Fibroblast of skin of back (primary cell): ENCODE measurements around the gene NTM.
"Not testable (repeated sequence)": the region's sequence is repeated elsewhere in the genome, so short reads cannot be mapped to it uniquely, and the experiment has no call there.

Source experiments
- DNase-seq: peaks from one replicate; pipeline ENCODE4 v3.0.0-alpha.2; 2013

NTM gene

DNA sequence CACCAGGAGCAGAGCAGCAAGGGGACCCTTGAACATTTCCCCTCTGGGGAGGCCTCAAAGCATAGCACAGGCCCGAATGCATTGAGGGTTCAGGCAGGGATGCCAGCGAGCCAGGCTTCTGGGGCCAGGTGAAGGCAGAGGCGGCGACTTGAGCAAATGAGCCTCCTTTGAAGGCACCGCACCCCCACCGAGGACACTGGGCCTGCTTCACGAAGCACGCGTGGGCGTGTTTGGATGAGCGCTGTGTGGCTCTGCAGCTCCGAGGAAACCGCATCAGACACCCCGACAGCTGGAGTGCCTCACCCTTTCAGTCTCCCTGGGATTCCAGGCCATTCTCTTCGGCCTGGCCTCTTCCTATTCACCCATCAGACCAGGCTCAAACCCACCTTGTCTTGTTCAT is 301.8 kb downstream of the NTM start:
- DNase-seq, result no peak

DNA sequence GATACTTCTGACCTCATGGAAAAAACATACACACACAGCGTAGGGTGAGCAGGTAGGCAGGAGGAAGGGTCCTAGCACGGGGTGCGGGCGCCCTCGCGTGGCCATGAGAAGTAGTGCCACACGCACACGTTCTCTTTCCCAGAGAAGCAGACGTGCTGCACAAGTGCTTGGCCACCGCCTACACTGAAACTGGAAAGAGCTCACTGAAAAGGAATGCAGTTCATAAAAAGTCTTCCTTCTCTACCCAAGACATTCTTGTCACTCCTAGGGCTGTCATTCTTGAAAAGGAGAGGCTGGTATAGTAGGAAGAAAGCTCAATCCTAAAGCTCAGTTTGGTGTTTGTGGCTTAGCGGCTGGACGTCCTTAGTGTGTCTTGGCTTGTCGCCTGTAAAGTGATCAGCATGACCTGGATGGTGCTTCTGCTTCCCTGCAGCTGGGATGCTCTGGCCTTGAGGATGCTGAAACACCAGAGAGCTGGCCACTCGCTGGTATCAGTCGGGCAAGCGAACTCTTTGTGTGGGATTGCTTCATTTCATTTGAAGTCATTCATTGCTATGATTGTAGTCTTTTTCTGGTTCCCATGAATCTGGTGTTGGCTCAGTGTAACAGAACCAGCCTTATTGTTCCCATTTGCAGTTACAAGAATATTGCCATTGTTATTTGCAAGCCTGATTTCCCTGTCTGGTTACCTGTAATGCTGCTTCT is 303.8 kb downstream of the NTM start:
- DNase-seq, result peak; percentile 92

DNA sequence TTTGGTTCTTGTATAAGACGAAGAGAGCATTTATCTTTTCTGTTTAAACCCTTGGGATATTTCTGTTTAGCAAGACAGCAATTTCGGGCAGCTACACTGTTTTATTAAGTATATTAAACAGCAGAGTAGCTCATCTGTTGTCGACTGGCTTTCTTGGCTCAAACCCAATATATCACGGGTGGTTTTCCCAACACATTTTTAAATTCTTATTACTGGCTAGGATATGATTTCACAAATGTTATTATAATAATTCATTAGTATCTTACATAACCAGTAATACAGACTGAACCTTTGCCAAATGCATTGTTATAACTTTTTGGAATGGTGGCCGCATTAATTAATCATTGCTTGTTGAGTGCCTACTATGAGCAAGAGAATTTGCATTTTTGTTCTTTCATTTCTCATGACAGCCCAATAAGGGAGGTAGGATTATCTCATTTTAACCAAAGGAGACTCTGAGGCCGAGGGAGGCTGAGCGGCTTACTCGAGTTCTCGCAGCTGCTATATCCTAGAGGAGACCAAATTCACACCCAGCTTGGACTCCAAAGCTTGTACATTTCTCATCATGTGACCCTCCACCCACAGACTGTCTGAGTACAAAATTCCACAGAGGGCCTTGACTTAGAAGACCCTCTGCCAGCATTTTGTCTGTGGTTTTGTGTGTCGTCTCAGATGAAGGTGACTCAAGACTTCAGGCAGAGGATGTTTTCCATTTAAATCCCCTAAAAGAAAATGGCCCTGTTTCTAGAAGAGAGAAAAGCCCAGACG is 304.9 kb downstream of the NTM start:
- DNase-seq, result peak; percentile 74

DNA sequence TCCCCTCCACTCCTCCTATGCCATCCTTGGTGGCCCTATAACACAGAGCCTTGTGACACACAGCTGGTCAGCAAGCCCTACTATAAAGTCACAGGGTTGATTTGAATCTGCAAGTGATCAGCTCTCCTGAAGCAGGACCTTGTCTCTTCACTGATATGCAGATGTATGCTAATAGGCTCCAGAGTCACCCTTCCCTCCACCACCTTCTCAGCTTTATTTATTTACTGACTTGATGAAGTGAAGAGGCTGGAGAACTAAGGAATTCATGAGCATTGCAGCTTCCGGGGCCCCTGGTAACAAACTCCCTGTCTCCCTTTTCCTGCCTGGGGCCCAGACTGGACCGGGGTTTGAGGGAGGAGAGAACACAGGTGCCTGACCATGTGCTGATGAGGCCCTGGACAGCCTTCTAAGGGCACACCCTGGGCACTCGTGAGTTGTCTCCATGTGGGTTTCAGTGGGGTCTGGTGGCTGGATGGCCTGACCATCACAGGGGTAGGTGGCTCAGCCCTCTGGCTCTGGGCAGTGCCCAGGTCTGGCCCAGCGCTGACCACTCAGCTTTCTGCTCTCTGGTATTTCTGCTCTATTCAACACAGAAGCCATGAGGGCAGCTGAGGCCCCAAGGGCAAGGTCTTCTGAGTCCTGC is 307.5 kb downstream of the NTM start:
- no peak for DNase-seq

DNA sequence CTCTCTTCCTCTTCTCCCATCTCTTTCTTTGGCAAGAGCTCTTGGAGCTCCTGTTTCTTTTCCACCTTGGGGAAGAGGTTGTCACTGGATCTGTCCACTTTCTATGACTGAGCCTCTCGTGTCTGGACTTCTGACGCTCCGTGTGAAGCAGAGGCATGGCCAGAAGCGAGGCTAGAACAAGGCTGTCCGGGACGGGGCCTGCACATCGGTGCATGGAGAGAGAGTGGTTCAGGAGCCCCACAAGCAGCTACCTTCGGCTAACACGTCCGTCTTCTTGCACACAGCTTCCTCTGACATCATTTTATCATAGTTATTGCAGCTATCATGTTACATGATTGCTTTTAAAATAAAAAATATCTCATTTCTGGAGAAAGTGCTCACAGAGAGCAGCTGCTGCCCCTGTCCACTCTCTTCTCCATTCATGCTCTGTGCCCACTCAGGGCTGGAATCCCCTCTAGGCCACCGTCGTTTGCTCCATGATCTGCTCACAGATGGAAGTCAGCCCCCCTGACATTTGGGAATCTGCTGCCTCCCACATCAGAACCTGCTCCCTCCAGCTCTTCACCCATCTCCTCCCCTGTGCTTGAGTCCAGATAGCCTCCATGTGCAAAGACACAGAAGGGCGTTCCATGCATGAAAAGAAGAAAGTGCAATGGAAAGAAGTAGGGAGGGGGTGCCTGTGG is 308.4 kb downstream of the NTM start:
- no peak for DNase-seq

DNA sequence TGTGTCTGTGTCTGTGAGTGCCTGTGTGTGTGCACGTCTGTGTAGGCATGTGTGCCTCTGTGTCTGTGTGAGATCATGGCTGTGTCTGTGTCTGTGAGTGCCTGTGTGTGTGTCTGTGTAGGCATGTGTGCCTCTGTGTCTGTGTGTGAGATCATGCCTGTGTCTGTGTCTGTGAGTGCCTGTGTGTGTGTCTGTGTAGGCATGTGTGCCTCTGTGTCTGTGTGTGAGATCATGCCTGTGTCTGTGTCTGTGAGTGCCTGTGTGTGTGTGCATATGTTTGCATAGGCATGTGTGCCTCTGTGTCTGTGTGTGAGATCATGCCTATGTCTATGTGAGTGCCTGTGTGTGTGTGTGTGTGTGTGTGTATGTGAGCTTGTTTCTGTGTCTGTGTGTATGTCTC is 310.0 kb downstream of the NTM start:
- not testable (repeated sequence) for DNase-seq

DNA sequence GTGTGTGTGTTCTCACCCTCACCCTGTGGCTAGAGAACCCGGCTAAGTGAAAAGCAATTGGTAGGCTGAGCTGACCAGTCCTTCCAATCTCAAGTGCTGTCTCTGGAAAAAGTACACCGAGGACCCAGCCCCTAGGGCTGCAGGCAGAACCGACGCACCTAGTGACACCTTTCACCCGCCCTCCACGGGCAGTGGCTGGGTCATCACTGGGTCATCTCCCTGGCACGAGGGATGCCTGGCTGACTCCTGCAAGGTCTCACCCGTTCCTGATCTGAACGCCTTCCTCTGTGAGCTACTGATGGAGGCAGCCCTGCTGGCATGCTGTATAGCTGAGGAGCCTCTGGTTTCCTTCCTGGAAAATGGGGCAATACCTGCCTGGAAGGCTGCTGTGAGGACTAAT is 311.5 kb downstream of the NTM start:
- no peak for DNase-seq

DNA sequence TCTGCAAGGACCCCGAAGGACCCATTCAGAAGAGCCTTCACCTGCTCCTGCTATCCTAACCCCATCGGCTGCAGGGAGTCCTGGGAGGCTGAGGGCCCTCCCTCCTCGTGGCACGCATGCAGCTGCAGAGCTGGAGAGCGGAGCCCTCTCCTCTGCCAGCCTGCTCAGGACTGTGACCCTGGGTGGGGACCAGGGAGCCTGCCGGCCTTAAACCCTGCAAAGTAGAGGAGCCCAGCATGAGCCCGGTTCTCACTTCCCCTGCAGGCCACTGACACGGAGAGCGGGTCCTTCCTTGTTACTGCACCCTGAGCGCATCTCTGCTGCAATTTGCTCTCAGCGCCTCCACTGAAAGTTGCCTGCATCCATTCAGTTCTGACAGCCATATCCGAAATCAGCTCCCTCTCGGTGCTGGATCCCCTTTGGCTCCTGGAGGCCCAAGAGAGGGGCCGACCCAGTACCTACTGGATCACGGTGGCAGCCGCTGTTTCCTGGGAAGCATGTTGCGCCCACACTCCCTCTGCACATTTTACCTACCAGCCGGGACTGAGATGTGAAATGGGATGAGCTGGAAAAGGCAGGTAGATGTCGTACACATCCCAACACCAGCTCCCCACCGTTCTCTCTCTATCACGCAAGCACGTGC is 312.1 kb downstream of the NTM start:
- no peak for DNase-seq

DNA sequence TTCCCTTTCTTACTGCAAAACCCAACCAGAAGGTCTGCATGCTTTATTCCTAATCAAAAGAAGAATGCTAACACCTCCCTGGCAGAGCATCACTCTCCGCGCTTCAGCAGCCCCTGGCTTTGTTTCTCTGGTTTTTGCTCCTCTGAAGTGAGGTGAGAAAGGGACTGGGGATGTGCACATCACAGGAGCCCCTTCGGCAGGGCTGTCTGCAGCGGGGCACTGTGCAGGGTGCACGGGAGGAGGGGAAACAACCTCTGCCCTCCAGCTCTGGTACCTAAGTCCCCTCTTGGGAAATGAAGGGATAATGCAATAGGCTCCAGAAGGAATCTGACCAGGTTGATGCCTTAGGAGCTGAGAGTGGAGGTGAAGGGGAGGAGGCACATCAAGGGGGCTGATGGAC is 312.7 kb downstream of the NTM start:
- no peak for DNase-seq

DNA sequence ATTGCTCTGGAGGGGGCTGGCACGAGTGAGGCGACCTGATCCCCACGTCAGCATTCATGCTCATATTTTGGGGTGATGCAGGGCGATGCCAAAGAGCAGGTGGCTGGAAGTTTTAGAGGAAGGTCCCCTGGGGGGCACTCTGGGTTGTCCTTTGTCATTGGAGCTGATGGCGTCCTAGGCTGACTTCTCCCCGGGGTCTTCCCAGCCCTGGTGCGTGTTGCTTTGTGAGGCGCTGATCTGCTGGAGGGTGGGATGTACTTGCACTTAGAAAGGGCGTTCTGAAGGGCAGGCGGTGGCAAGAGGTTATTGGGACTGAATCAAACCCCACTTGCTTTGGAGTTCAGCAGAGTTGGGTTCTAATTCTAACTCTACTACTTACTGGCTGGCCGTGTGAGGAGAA is 313.3 kb downstream of the NTM start:
- DNase-seq, result no peak

DNA sequence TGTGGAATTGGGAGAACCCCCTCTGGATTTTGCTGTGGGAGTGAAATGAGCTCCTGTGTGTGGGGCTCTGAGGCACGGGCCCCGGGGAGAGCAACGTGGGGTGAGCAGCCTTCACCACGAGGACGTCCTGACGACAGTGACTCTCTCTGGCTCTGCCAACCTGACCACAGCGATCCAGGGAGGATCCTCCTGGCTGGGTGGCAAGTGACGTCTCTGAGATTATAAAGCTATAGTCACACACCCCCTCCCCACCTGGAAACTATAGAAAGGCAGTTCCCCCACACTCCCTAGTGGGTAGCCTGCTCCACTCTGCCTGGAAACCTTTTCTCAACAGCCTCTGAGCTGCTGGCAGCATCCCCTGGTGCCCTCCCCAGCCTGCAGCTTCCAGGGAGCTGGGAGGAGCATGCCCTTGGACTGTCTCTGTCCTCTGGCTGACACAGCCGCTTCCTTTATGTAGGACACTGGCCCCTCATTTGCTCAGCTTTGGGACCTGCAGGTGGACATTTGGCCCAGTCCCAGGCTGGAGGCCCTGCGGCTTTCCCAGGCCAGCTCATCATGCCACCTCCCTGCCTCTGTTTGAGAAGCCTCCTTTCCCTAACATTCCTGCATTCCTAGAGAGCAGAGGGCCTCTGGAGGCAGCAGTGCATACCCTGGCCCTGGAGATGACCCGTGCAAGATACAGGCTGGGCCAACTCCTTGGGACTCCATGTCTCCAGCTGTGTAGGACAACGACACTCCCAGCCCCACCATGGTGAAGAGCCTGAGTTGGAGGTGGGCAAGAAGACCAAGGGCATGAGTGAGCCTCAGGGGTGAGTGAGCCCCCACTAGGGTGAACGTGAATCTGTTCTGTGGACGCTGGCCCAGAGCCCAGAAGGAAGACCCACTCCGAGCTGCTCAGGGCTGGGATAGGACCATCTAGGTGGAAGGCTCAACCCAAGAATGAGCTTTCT is 314.0 kb downstream of the NTM start:
- no peak for DNase-seq

DNA sequence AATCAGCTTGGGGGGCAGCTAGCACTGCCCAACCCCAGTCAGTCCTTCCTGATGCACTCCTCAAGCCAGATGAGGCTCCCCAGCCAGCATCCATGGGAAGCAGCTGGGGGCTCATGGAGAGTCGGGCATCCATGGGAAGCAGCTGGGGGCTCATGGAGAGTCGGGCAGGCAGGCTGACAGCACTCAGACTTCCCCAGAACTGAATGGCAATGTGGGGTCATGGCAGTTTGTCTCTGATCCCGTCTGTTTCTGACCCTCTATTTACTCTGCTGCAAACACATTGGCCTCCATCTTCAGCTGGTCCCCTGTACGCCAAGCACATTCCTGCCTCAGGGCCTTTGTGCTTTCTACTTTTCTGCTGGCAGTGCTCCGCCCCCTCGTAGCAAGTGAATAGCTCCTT is 314.8 kb downstream of the NTM start:
- no peak for DNase-seq

DNA sequence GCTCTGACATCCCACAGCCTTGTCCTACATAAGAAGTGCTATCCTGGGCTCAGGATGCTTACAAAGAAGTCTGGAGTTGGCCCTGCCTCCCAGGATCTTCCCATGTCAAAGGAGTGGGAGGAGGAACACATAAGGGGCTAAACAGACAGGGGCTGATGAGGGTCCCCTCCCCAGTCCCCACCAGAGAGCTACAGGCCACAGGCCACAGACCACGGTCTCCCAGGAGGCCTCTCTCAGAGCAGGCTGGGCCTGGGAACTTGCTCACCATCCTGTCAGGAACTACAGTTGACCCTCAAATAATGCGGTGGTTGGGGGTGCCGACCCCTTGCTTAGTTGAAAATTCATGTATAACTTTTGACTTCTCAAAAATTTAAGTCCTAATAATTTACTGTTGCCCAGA is 315.5 kb downstream of the NTM start:
- DNase-seq, result no peak

DNA sequence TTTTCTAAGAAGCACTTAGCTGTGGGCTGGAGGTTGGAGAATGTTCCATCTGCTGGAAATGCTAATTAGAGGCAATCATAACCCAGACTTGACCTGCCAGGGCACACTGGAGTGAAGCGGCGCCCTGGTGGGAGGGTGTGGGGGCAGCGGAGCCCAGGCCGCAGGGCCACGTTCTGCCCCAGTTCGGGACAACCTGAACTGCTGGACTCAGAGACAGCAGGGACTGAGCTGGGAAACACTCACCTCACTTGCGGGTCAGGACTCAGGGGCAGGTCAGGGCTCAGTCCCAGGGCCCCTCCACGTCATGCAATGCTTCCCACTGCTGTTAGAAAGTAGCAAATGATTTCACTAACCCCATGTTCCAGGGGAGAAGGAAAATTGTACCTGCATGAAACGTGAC is 316.4 kb downstream of the NTM start:
- DNase-seq, result no peak

DNA sequence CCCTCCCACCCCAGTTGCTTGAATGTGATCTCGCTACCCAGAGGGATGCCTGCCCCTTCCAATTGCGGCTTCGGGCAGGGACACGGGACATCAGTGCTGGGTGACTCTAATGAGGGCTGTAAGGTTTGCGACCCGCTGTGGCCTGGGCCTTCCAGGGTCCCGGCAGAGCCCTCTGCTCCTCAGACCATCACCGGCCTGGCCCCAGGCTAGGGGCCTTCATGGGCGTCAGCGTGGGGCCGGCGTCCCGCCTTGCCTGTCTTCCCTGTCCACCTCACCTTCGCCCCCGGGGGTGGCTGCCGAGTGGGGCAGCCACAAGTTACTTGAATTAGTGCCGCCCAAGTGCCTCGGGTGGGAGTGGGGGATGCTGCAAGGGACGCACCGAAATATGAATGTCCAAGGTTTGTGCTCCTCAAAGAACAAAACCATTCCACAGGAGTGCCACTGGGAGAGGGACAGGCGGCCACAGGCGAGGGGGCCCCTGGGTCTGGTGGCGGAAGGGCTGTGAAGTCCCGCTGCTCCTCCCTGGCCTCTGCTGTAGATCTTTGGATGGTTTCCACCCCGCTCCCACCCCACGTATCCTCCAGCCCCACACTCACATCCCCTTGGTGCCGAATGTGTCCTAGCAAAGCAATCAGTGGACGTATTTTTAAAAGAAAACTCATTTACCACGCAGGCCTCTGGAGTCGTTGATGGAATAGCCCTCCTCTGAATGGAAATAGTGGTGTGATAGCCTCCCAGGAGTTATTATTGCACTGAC is 317.1 kb downstream of the NTM start:
- no peak for DNase-seq

DNA sequence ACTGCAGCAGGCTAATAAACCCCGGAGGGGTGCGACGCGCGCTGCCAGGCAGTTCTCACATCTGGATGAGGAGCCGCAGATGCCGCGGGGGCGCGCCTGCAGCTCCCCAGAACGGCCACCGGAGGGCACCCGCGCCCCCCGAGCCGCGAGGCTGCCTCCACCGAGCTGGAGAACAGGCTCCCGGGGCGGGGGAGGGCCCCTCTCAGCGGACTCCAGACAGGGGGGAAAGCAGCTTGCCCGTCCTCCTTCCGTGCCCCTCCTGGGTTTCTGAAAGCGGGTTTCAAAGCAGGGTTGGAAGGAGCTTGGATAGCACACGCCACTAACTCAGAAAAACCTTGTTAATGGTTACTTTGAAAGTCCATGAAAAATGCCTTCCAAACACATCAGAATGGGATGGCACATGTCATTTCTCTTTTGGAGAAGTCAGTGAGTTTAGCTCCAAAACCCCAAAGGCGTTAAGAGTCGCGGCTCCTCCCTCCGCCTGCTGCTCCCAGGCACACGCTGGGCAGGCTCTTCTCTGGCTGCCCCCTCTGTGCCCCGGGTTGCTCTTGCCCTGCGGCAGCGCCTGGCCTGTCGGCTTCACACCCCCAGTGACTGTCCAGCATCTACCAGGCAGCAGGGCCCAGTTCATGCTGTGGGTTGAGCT is 317.8 kb downstream of the NTM start:
- peak; percentile 60 for DNase-seq

DNA sequence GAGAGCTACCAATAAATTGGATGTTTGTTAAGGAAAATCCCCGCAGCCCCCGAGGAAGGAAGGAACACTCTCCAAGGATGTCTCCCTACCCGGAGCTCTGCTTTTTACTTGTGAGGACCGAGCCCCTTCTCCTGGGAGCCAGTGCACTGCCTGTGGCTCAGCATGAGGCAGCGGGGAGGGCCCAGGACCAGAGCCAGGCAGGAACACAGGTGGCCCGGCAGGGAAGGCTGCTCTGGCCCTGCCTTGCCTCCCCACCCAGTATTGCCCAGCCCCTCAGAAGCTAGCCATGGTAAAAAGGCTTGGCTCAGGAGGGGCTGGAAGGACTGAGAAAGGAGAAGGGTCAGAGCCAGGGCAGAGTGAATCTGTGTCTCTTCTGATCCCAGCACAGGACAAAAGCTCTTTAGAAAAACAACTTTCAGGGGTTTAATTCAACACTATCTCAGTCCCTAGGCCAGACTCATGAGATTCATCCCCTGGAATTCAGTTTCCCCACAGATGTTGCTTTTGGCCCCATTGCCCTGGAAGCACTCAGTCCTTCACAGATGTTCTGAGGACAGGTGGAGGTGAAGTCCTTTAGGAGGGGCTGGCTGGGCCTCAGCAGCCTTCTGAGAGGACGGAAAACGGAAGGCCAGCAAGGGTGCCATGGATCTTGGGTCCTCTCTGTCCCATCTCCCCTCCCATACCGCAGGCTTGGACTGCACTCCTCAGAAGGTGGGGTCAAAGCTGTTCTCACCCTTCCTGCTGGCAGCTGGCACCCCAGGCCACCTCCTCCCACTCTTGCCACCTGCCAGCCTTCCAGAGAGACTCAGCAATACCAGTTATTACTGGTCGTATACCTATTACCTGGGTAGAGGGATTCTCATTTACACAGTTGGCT is 318.9 kb downstream of the NTM start:
- DNase-seq, result no peak

DNA sequence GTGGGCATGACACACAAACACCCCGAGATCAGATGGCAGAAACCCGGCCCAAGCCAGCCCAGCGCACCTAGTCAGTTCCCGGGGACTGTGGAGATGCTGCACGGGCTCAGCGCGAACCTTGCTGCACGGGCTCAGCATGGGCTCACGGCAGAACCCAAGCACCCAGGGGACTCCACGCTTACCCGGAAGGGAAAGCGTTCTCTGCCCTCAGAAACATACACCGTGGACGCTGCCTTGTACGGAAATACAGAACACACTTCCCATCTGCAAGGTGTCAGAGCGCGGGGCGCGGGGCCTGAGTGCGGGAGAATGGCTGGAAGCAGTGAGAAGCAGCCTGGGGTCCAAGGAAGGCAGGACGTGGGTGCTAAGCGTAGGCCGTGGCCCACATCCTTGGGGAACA is 319.9 kb downstream of the NTM start:
- DNase-seq, result no peak

DNA sequence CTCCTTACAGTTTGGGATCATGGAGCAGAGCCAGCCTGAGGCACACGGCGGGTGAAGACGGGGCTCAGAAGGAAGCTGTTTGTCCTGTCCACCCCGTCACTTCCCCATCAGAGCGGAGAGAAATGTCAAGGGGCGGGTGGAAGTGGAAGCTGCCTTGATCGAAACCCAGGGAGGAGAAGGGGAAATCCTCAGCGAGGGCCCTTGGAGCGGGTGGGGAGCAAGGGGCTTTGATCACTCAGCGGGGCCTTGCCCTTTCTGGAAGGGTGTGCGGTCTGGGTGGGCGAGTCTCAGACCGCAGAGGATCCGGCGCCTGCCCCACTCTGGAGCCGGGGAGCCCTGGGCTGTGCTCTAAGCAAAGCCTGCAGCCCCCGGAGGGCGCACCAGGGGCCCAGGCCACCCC is 320.4 kb downstream of the NTM start:
- no peak for DNase-seq
